ENCODE results near the gene LYRM1.

The LYRM1 gene

DNA sequence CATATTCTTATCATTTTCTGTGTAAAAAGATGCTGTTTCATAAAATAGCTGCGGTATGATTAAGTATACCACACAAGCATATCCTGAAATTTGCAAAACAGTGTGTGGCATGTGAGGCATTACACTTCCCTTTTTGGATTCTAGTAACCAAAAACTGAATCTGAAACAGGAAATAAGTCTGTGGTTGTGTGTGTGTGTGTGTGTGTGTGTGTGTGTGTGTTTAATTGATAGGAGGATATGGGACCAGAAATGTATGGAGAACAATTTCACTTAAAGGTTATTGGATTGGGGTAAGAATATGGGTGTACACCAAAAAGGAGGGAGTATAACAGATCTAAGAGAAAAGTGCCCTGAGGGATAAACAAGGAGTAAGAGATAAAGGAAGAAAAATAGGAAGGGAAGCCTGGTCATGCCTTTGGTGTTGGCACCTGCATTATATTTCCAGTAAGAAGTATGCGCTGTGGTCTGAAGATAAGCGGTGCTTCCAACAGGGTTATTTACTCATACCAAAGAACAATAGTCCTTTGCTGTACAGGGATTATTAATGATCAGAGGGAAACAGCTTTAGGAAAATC lies 4.0 kb downstream of the LYRM1 start:
- Histone ChIP-seq H3F3A (ENCODE audit: insufficient read depth, low read length) (no peaks in the 10 kb centered on the region), H3K27me3 (ENCODE audit: insufficient read depth, low read length) (no peaks in the 10 kb centered on the region), H3K4me1 (ENCODE audit: insufficient read depth, low read length, severe bottlenecking) (peaks cover 37% of the 10 kb centered on the region), H3K36me3 (ENCODE audit: insufficient read depth, low read length) (peaks cover 12% of the 10 kb centered on the region), H3K79me2 (ENCODE audit: insufficient read depth, low read length) (no peaks in the 10 kb centered on the region), H3K4me2 (ENCODE audit: low read length) (peak overlapping the region; percentile 55), H3K27ac (ENCODE audit: low read depth, low read length, poor library complexity, severe bottlenecking) (peak overlapping the region; percentile 3), H3K9ac (ENCODE audit: low read length) (no peak overlapping the region), H2AFZ (ENCODE audit: low read length) (no peak overlapping the region), H3K9me2 (ENCODE audit: low read depth, low read length) (no peaks in the 10 kb centered on the region), H3K4me3 (ENCODE audit: low read depth, low read length, poor library complexity, severe bottlenecking) (peak overlapping the region; percentile 11), H3K9me3 (ENCODE audit: low read length) (no peaks in the 10 kb centered on the region), H4K20me1 (ENCODE audit: insufficient read depth, low read length) (no peaks in the 10 kb centered on the region)
- TF ChIP-seq CTCF (IDR thresholded peaks at IDR 0.05; ENCODE audit: low read length) = no peak
- no peak for TF ChIP-seq EZH2 (IDR thresholded peaks at IDR 0.05; ENCODE audit: borderline replicate concordance, low read length)

GRCh38 chr16:20905576-20905975 lies 5.0 kb downstream of the LYRM1 start:
- H3K9me2 ChIP-seq (ENCODE audit: low read depth, low read length) = no peaks in the 10 kb centered on the region
- H3K36me3 ChIP-seq (ENCODE audit: insufficient read depth, low read length) = peaks cover 12% of the 10 kb centered on the region
- no peaks in the 10 kb centered on the region for H3K79me2 ChIP-seq (ENCODE audit: insufficient read depth, low read length)
- peaks cover 35% of the 10 kb centered on the region for H3K4me1 ChIP-seq (ENCODE audit: insufficient read depth, low read length, severe bottlenecking)
- no peaks in the 10 kb centered on the region for H4K20me1 ChIP-seq (ENCODE audit: insufficient read depth, low read length)
- H3F3A ChIP-seq (ENCODE audit: insufficient read depth, low read length) = no peaks in the 10 kb centered on the region
- H2AFZ ChIP-seq (ENCODE audit: low read length) = no peak overlapping the region
- H3K4me2 ChIP-seq (ENCODE audit: low read length) = no peak overlapping the region
- no peak overlapping the region for H3K9ac ChIP-seq (ENCODE audit: low read length)
- no peak overlapping the region for H3K27ac ChIP-seq (ENCODE audit: low read depth, low read length, poor library complexity, severe bottlenecking)
- H3K4me3 ChIP-seq (ENCODE audit: low read depth, low read length, poor library complexity, severe bottlenecking) = no peak overlapping the region
- no peak for TF ChIP-seq EZH2 (IDR thresholded peaks at IDR 0.05; ENCODE audit: borderline replicate concordance, low read length)
- no peak for TF ChIP-seq CTCF (IDR thresholded peaks at IDR 0.05; ENCODE audit: low read length)
- no peaks in the 10 kb centered on the region for H3K27me3 ChIP-seq (ENCODE audit: insufficient read depth, low read length)
- H3K9me3 ChIP-seq (ENCODE audit: low read length) = no peaks in the 10 kb centered on the region

GRCh38 chr16:20906341-20907255 lies 6.0 kb downstream of the LYRM1 start:
- Histone ChIP-seq H3K9me3 (ENCODE audit: low read length) (no peaks in the 10 kb centered on the region), H3K9me2 (ENCODE audit: low read depth, low read length) (no peaks in the 10 kb centered on the region), H2AFZ (ENCODE audit: low read length) (no peak overlapping the region), H3K36me3 (ENCODE audit: insufficient read depth, low read length) (peaks cover 12% of the 10 kb centered on the region), H3K9ac (ENCODE audit: low read length) (no peak overlapping the region), H3F3A (ENCODE audit: insufficient read depth, low read length) (no peaks in the 10 kb centered on the region), H3K4me1 (ENCODE audit: insufficient read depth, low read length, severe bottlenecking) (peaks cover 31% of the 10 kb centered on the region), H3K4me3 (ENCODE audit: low read depth, low read length, poor library complexity, severe bottlenecking) (no peak overlapping the region), H3K27ac (ENCODE audit: low read depth, low read length, poor library complexity, severe bottlenecking) (no peak overlapping the region), H3K79me2 (ENCODE audit: insufficient read depth, low read length) (no peaks in the 10 kb centered on the region), H3K4me2 (ENCODE audit: low read length) (no peak overlapping the region), H4K20me1 (ENCODE audit: insufficient read depth, low read length) (no peaks in the 10 kb centered on the region), H3K27me3 (ENCODE audit: insufficient read depth, low read length) (no peaks in the 10 kb centered on the region)
- TF ChIP-seq CTCF (IDR thresholded peaks at IDR 0.05; ENCODE audit: low read length) (no peak), EZH2 (IDR thresholded peaks at IDR 0.05; ENCODE audit: borderline replicate concordance, low read length) (no peak)
